SU-DHL-6 (cell line): Measurements from ENCODE around the gene SPAG9.

Experiments
- H2AFZ ChIP-seq: fragments of 200-600 bp; sonication (generic); 2 replicates; pipeline ENCODE4 v1.6.1; 2014; ENCODE audit warnings: low read depth, mild to moderate bottlenecking, moderate library complexity, mixed read lengths, antibody characterized with exemption, low read length; ENCODE audit not compliant: severe bottlenecking
- H3F3A ChIP-seq: fragments of 200-600 bp; shearing (Covaris generic); 2 replicates; pipeline ENCODE4 v1.6.0; 2016; ENCODE audit warnings: antibody characterized with exemption, mild to moderate bottlenecking; ENCODE audit not compliant: insufficient read depth
- H3K27ac ChIP-seq: fragments of 200-600 bp; sonication (generic); 2 replicates; pipeline ENCODE4 v1.5.1; 2016; ENCODE audit warnings: low read depth, mild to moderate bottlenecking, low read length, moderate library complexity, mixed read lengths
- H3K27me3 ChIP-seq: fragments of 200-600 bp; sonication (generic), shearing (Covaris generic); 2 replicates; pipeline ENCODE4 v1.6.0; 2014; ENCODE audit warnings: mild to moderate bottlenecking, low read length
- H3K36me3 ChIP-seq: fragments of 200-600 bp; sonication (generic); 2 replicates; pipeline ENCODE4 v1.6.1; 2014; ENCODE audit warnings: mild to moderate bottlenecking, low read length, mixed read lengths
- H3K4me2 ChIP-seq: fragments of 300-600, 200-600 bp; shearing (Covaris generic), sonication (generic); 2 replicates; pipeline ENCODE4 v1.6.0; 2014; ENCODE audit warnings: low read length, low read depth, mild to moderate bottlenecking; ENCODE audit not compliant: poor library complexity, severe bottlenecking
- H3K4me3 ChIP-seq: fragments of 200-600 bp; sonication (generic); 2 replicates; pipeline ENCODE4 v1.5.1; 2014; ENCODE audit warnings: antibody characterized with exemption, low read length, mild to moderate bottlenecking, mixed read lengths; ENCODE audit not compliant: insufficient read depth, poor library complexity, severe bottlenecking
- H3K79me2 ChIP-seq: fragments of 200-600 bp; sonication (generic); 2 replicates; pipeline ENCODE4 v1.6.1; 2014; ENCODE audit warnings: mild to moderate bottlenecking, low read length, moderate library complexity; ENCODE audit not compliant: insufficient read depth
- H3K9ac ChIP-seq: fragments of 200-600 bp; sonication (generic); 2 replicates; pipeline ENCODE4 v1.7.0; 2014; ENCODE audit warnings: mild to moderate bottlenecking, low read length
- H3K9me2 ChIP-seq: fragments of 200-600 bp; sonication (generic); replicated peaks from 2 replicates; pipeline ENCODE4 v1.6.1; 2014; ENCODE audit warnings: low read length; ENCODE audit not compliant: insufficient read depth
- H3K9me3 ChIP-seq: fragments of 200-600 bp; sonication (generic); 2 replicates; pipeline ENCODE4 v1.6.1; 2014; ENCODE audit warnings: low read length, mixed read lengths; ENCODE audit not compliant: insufficient read depth
- H4K20me1 ChIP-seq: fragments of 200-600 bp; sonication (generic); 2 replicates; pipeline ENCODE4 v1.6.1; 2014; ENCODE audit warnings: low read depth, mild to moderate bottlenecking, antibody characterized with exemption, low read length, moderate library complexity, mixed read lengths
- EZH2phosphoT487 ChIP-seq: fragments of 200-600 bp; sonication (generic), shearing (Covaris generic); conservative IDR thresholded peaks from 2 replicates; pipeline ENCODE4 v1.6.1; 2018; ENCODE audit warnings: mild to moderate bottlenecking, antibody characterized with exemption, low read length, moderate library complexity, mixed read lengths
- TF ChIP-seq, protein P1 (sequence below): fragments of 200-600 bp; sonication (generic); IDR thresholded peaks from one replicate; pipeline ENCODE4 v1.5.1; 2017; ENCODE audit warnings: antibody characterized with exemption, mild to moderate bottlenecking, low read length, moderate library complexity; ENCODE audit not compliant: insufficient read depth, poor library complexity, severe bottlenecking

SPAG9 gene

GRCh38 chr17:50981279-50981678 lies 139.4 kb downstream of the SPAG9 start:
- H3K79me2 ChIP-seq, result no peaks in the 10 kb centered on the region
- no peaks in the 10 kb centered on the region for H3F3A ChIP-seq
- TF ChIP-seq EZH2phosphoT487, result no peak
- TF ChIP-seq, protein P1, sequence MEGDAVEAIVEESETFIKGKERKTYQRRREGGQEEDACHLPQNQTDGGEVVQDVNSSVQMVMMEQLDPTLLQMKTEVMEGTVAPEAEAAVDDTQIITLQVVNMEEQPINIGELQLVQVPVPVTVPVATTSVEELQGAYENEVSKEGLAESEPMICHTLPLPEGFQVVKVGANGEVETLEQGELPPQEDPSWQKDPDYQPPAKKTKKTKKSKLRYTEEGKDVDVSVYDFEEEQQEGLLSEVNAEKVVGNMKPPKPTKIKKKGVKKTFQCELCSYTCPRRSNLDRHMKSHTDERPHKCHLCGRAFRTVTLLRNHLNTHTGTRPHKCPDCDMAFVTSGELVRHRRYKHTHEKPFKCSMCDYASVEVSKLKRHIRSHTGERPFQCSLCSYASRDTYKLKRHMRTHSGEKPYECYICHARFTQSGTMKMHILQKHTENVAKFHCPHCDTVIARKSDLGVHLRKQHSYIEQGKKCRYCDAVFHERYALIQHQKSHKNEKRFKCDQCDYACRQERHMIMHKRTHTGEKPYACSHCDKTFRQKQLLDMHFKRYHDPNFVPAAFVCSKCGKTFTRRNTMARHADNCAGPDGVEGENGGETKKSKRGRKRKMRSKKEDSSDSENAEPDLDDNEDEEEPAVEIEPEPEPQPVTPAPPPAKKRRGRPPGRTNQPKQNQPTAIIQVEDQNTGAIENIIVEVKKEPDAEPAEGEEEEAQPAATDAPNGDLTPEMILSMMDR, result no peak
- H3K9ac ChIP-seq, result no peak overlapping the region
- peaks cover 20% of the 10 kb centered on the region; the same call in 1 of the 2 replicates for H3K36me3 ChIP-seq
- H4K20me1 ChIP-seq, result no peaks in the 10 kb centered on the region
- H3K4me2 ChIP-seq, result no peak overlapping the region
- H3K4me3 ChIP-seq, result no peak overlapping the region
- H3K27me3 ChIP-seq, result no peaks in the 10 kb centered on the region
- no peaks in the 10 kb centered on the region for H3K9me3 ChIP-seq
- H2AFZ ChIP-seq, result no peak overlapping the region
- no peaks in the 10 kb centered on the region for H3K9me2 ChIP-seq
- H3K27ac ChIP-seq, result no peak overlapping the region

GRCh38 chr17:50979524-50979927 lies 141.1 kb downstream of the SPAG9 start:
- Histone ChIP-seq H3K36me3 (peaks cover 21% of the 10 kb centered on the region), H3K27ac (no peak overlapping the region), H3K9me2 (no peaks in the 10 kb centered on the region), H3K9ac (no peak overlapping the region), H2AFZ (no peak overlapping the region), H4K20me1 (no peaks in the 10 kb centered on the region), H3K79me2 (no peaks in the 10 kb centered on the region), H3F3A (no peaks in the 10 kb centered on the region), H3K4me2 (no peak overlapping the region), H3K27me3 (no peaks in the 10 kb centered on the region), H3K9me3 (no peaks in the 10 kb centered on the region), H3K4me3 (no peak overlapping the region)
- TF ChIP-seq EZH2phosphoT487, result no peak
- TF ChIP-seq, protein P1, result no peak

- Histone ChIP-seq H3K4me2 (no peak overlapping the region), H3K9ac (no peak overlapping the region), H4K20me1 (no peaks in the 10 kb centered on the region), H3K79me2 (no peaks in the 10 kb centered on the region), H2AFZ (no peak overlapping the region), H3K4me3 (no peak overlapping the region), H3K9me2 (no peaks in the 10 kb centered on the region), H3K9me3 (no peaks in the 10 kb centered on the region), H3K36me3 (peaks cover 21% of the 10 kb centered on the region), H3F3A (no peaks in the 10 kb centered on the region), H3K27me3 (no peaks in the 10 kb centered on the region), H3K27ac (no peak overlapping the region)
- TF ChIP-seq EZH2phosphoT487, result no peak
- TF ChIP-seq, protein P1, result no peak
Measured at GRCh38 chr17:50977487-50978159, 143.0 kb downstream of the SPAG9 start.
